H9 (cell line): ENCODE data around the gene MAMDC4. TPM values are rescaled to one million over a fixed set of nuclear protein-coding genes. Genes with fewer than 3 reads are reported as not detected.
A peak's percentile ranks its signal among the peaks of the same experiment; 100 is the strongest.

ENCODE experiments used
- DNase-seq: peaks from one replicate; pipeline ENCODE4 v3.0.0-alpha.2; 2017
- H2AFZ ChIP-seq: one replicate; pipeline ENCODE4 v1.6.1; 2013; ENCODE audit warnings: mild to moderate bottlenecking, low read length, control low read depth, moderate library complexity
- H2AK5ac ChIP-seq: 2 replicates; pipeline ENCODE4 v1.6.1; 2013; ENCODE audit warnings: low read length, control low read depth, mixed read lengths; ENCODE audit not compliant: insufficient read length
- H2BK120ac ChIP-seq: one replicate; pipeline ENCODE4 v1.6.1; 2013; ENCODE audit warnings: low read depth, mild to moderate bottlenecking, low read length, control low read depth, inconsistent platforms; ENCODE audit not compliant: poor library complexity, severe bottlenecking
- H2BK12ac ChIP-seq: 2 replicates; pipeline ENCODE4 v1.6.1; 2013; ENCODE audit warnings: low read length, control low read depth, mixed read lengths, low read depth; ENCODE audit not compliant: insufficient read length
- H2BK15ac ChIP-seq: 2 replicates; pipeline ENCODE4 v1.6.1; 2013; ENCODE audit warnings: low read depth, low read length, control low read depth
- H2BK20ac ChIP-seq: one replicate; pipeline ENCODE4 v1.6.1; 2013; ENCODE audit warnings: low read depth, mild to moderate bottlenecking, low read length, control low read depth, inconsistent platforms; ENCODE audit not compliant: poor library complexity, severe bottlenecking
- H2BK5ac ChIP-seq: 2 replicates; pipeline ENCODE4 v1.6.1; 2013; ENCODE audit warnings: low read length, control low read depth, mixed read lengths; ENCODE audit not compliant: insufficient read length
- H3K14ac ChIP-seq: 2 replicates; pipeline ENCODE4 v1.6.1; 2013; ENCODE audit warnings: low read length, control low read depth; ENCODE audit not compliant: insufficient read depth
- H3K18ac ChIP-seq: 2 replicates; pipeline ENCODE4 v1.6.1; 2013; ENCODE audit warnings: low read depth, mild to moderate bottlenecking, mixed read lengths, low read length, control low read depth; ENCODE audit not compliant: insufficient read length
- H3K23ac ChIP-seq: 2 replicates; pipeline ENCODE4 v1.6.1; 2013; ENCODE audit warnings: low read length, control low read depth, mixed read lengths, low read depth; ENCODE audit not compliant: insufficient read length
- H3K23me2 ChIP-seq: 2 replicates; pipeline ENCODE4 v1.6.1; 2013; ENCODE audit warnings: low read depth, mild to moderate bottlenecking, mixed read lengths, low read length, control low read depth; ENCODE audit not compliant: insufficient read length, poor library complexity, severe bottlenecking
- H3K27ac ChIP-seq: 2 replicates; pipeline ENCODE4 v1.5.1; 2013; ENCODE audit warnings: low read length, control low read depth, mixed read lengths, low read depth; ENCODE audit not compliant: insufficient read length
- H3K27me3 ChIP-seq: 2 replicates; pipeline ENCODE4 v1.6.1; 2013; ENCODE audit warnings: low read length, control low read depth, inconsistent platforms; ENCODE audit not compliant: insufficient read depth
- H3K4ac ChIP-seq: 2 replicates; pipeline ENCODE4 v1.6.1; 2013; ENCODE audit warnings: low read depth, mild to moderate bottlenecking, control low read depth, inconsistent platforms, low read length, moderate library complexity
- H3K4me1 ChIP-seq: 2 replicates; pipeline ENCODE4 v1.6.1; 2013; ENCODE audit warnings: low read length, control low read depth, inconsistent platforms; ENCODE audit not compliant: insufficient read depth
- H3K4me2 ChIP-seq: 2 replicates; pipeline ENCODE4 v1.6.1; 2013; ENCODE audit warnings: low read length, control low read depth, mixed read lengths; ENCODE audit not compliant: insufficient read length, insufficient read depth
- H3K56ac ChIP-seq: 2 replicates; pipeline ENCODE4 v1.6.1; 2013; ENCODE audit warnings: low read depth, mild to moderate bottlenecking, mixed read lengths, low read length, control low read depth; ENCODE audit not compliant: insufficient read length
- H3K79me1 ChIP-seq: 2 replicates; pipeline ENCODE4 v1.6.1; 2013; ENCODE audit warnings: low read depth, mild to moderate bottlenecking, moderate library complexity, low read length, control low read depth, inconsistent platforms; ENCODE audit not compliant: insufficient read depth, poor library complexity, severe bottlenecking
- H3K79me2 ChIP-seq: 2 replicates; pipeline ENCODE4 v1.6.1; 2013; ENCODE audit warnings: low read length, control low read depth, inconsistent platforms; ENCODE audit not compliant: insufficient read depth
- H3K9ac ChIP-seq: 2 replicates; pipeline ENCODE4 v1.6.1; 2013; ENCODE audit warnings: low read length, control low read depth, mixed read lengths; ENCODE audit not compliant: insufficient read length; ENCODE audit errors: extremely low read depth
- H3K9me3 ChIP-seq: one replicate; pipeline ENCODE4 v1.6.1; 2013; ENCODE audit warnings: low read depth, low read length, inconsistent platforms; ENCODE audit not compliant: control insufficient read depth
- H3T11ph ChIP-seq: one replicate; pipeline ENCODE4 v1.6.1; 2013; ENCODE audit warnings: mild to moderate bottlenecking, low read length, control low read depth, inconsistent platforms
- H4K20me1 ChIP-seq: one replicate; pipeline ENCODE4 v1.6.1; 2013; ENCODE audit not compliant: control insufficient read depth, insufficient read length, insufficient read depth
- H4K5ac ChIP-seq: 2 replicates; pipeline ENCODE4 v1.6.1; 2013; ENCODE audit warnings: low read depth, mild to moderate bottlenecking, mixed read lengths, low read length, control low read depth; ENCODE audit not compliant: insufficient read length
- H4K8ac ChIP-seq: replicated peaks from 2 replicates; pipeline ENCODE4 v1.6.1; 2013; ENCODE audit warnings: low read length, control low read depth, mixed read lengths, low read depth; ENCODE audit not compliant: insufficient read length
- H4K91ac ChIP-seq: 2 replicates; pipeline ENCODE4 v1.6.1; 2013; ENCODE audit warnings: low read depth, mild to moderate bottlenecking, moderate library complexity, mixed read lengths, low read length, control low read depth; ENCODE audit not compliant: insufficient read length
- H3K27ac Mint-ChIP-seq, 3 experiments: 2 replicates in 2 of 3; 3 replicates in 1 of 3; pipeline ENCODE4 v1.8.0; 2020 to 2021; ENCODE audit warnings: mixed read lengths in 3 of 3, mild to moderate bottlenecking in 1 of 3, moderate library complexity in 1 of 3
- H3K27me3 Mint-ChIP-seq: 2 replicates; pipeline ENCODE4 v1.8.0; 2021; ENCODE audit warnings: low read depth, mild to moderate bottlenecking, moderate library complexity, mixed read lengths
- H3K36me3 Mint-ChIP-seq, 3 experiments: 2 replicates in 2 of 3; 3 replicates in 1 of 3; pipeline ENCODE4 v1.8.0; 2020 to 2021; ENCODE audit warnings: low read depth in 3 of 3, mixed read lengths in 3 of 3; ENCODE audit not compliant: insufficient read depth in 1 of 3
- H3K4me1 Mint-ChIP-seq, 2 experiments: 2 replicates each; pipeline ENCODE4 v1.8.0; 2020; ENCODE audit warnings: mixed read lengths in 2 of 2
- H3K4me3 Mint-ChIP-seq, 2 experiments: 2 replicates in 1 of 2; 3 replicates in 1 of 2; pipeline ENCODE4 v1.8.0; 2020 to 2021; ENCODE audit warnings: mild to moderate bottlenecking in 2 of 2, mixed read lengths in 2 of 2, moderate library complexity in 1 of 2
- H3K9me3 Mint-ChIP-seq, 2 experiments: 2 replicates in 1 of 2; 3 replicates in 1 of 2; pipeline ENCODE4 v1.8.0; 2020; ENCODE audit warnings: mild to moderate bottlenecking in 2 of 2, mixed read lengths in 2 of 2, moderate library complexity in 1 of 2
- WGBS: extraction: QIAGEN DNeasy Blood & Tissue Kit; methylation state at CpG from one replicate; pipeline ENCODE4 v1.1.7; 2013; ENCODE audit warnings: missing lambda C conversion rate, low lambda C conversion rate, mixed read lengths; ENCODE audit not compliant: insufficient read length; ENCODE audit errors: extremely low coverage; 5-methylcytosine and 5-hydroxymethylcytosine counted together
- total RNA-seq: library from RNA; stranded (reverse); gene quantifications from 2 replicates; pipeline ENCODE4 v1.2.1, GENCODE V29; 2021
- TF ChIP-seq, protein P1 (sequence below): fragments of 200-600 bp; sonication (generic); conservative IDR thresholded peaks from 3 replicates; pipeline ENCODE4 v1.8.0; 2021; ENCODE audit warnings: antibody characterized with exemption, mild to moderate bottlenecking

Gene MAMDC4
- total RNA-seq, 1 experiment from 2014 or later: 9.2 TPM

GRCh38 chr9:136899196-136899595 is 47.0 kb downstream of the MAMDC4 start:
- no peak overlapping the region for H2BK15ac ChIP-seq
- H4K91ac ChIP-seq: no peak overlapping the region
- no peak overlapping the region for H3K14ac ChIP-seq
- H3K23ac ChIP-seq: no peak overlapping the region
- no peaks in the 10 kb centered on the region; the same call in 1 of the 2 replicates for H3K79me2 ChIP-seq
- no peak overlapping the region for H3T11ph ChIP-seq
- no peak overlapping the region for H3K4ac ChIP-seq
- H3K9me3 ChIP-seq: no peaks in the 10 kb centered on the region
- peaks cover 6% of the 10 kb centered on the region for H3K79me1 ChIP-seq
- Mint-ChIP-seq H3K27me3 (no peaks in the 10 kb centered on the region; the same call in 1 of the 2 replicates), H3K4me1 (peaks cover 5 to 12% of the 10 kb centered on the region in 2 experiments; a peak in 3 of 4 replicates), H3K36me3 (peaks cover 36 to 65% (median 55%) of the 10 kb centered on the region in 3 experiments), H3K9me3 (no peaks in the 10 kb centered on the region), H3K27ac (peak overlapping the region in 1 of 3 experiments; percentile 16; a peak in 1 of 7 replicates), H3K4me3 (no peak overlapping the region)
- H3K4me1 ChIP-seq: no peaks in the 10 kb centered on the region
- H3K4me2 ChIP-seq: no peak overlapping the region
- TF ChIP-seq, protein P1, sequence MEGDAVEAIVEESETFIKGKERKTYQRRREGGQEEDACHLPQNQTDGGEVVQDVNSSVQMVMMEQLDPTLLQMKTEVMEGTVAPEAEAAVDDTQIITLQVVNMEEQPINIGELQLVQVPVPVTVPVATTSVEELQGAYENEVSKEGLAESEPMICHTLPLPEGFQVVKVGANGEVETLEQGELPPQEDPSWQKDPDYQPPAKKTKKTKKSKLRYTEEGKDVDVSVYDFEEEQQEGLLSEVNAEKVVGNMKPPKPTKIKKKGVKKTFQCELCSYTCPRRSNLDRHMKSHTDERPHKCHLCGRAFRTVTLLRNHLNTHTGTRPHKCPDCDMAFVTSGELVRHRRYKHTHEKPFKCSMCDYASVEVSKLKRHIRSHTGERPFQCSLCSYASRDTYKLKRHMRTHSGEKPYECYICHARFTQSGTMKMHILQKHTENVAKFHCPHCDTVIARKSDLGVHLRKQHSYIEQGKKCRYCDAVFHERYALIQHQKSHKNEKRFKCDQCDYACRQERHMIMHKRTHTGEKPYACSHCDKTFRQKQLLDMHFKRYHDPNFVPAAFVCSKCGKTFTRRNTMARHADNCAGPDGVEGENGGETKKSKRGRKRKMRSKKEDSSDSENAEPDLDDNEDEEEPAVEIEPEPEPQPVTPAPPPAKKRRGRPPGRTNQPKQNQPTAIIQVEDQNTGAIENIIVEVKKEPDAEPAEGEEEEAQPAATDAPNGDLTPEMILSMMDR: no peak
- no peak overlapping the region for H3K9ac ChIP-seq
- H4K5ac ChIP-seq: no peak overlapping the region
- no CpG with 5 or more reads among the region's 9 CpGs for whole genome bisulfite sequencing
- no peak overlapping the region for H2BK5ac ChIP-seq
- no peak overlapping the region for H2BK20ac ChIP-seq
- H2AK5ac ChIP-seq: no peak overlapping the region
- H3K18ac ChIP-seq: no peak overlapping the region
- H4K20me1 ChIP-seq: no peaks in the 10 kb centered on the region
- no peak overlapping the region for H2BK120ac ChIP-seq
- H3K56ac ChIP-seq: no peak overlapping the region
- H3K23me2 ChIP-seq: no peaks in the 10 kb centered on the region
- H3K27ac ChIP-seq: no peak overlapping the region
- H2BK12ac ChIP-seq: no peak overlapping the region
- no peak overlapping the region for H4K8ac ChIP-seq
- no peak overlapping the region for H2AFZ ChIP-seq
- no peaks in the 10 kb centered on the region for H3K27me3 ChIP-seq
- DNase-seq: no peak
